ENCODE results near the gene MRTO4. TPM values are rescaled to one million over a fixed set of nuclear protein-coding genes. Genes with fewer than 3 reads are reported as not detected.

Gene MRTO4
- total and polyA plus RNA-seq, 9 of the 15 experiments (the other 6 are each of a cell fraction or from before 2014, with no cell fraction given) = 62.0 to 173 (median 146) TPM

DNA sequence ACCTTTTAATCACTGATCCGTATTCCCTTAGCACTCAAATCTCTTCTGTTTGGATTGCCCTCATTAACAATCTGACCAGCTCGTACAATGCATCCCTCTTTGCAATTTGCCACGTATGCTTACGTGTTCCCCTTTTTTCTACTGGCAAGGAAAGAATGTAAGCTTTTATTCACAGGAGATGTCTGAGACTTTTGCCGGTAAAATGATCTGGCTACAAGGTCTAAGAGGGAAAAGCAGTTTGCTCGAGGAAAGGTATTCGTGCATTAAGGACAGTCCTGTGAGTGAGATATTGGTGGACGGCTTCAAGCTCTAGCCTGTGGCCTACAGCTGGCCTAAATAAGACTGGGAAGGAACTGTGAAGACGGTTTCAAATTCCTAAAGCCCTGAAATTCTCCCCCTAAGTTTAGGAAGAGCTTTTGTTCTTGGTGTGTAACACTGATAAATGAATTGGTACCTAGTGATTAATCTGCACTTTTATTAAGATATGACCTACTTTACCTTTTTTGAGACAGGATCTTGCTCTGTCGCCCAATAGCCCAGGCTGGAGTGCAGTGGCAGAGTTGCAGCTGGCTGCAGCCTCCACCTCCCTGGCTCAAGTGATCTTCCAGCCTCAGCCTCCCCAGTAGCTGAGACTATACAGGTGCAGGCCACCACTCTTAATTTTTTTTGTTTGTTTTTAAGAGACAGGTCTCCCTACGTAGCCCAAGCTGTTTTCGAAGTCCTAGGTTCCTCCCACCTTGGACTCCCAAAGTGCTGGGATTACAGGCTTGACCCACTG lies 40.6 kb upstream of the MRTO4 start (continued):
- TF ChIP-seq CREBBP (IDR thresholded peaks at IDR 0.05; ENCODE audit: low read depth, low read length) (no peak), TCF7L2 (IDR thresholded peaks at IDR 0.05; ENCODE audit: low read depth, low read length) (no peak), FOXK2 (conservative IDR thresholded peaks at IDR 0.05 in 1 of 2, IDR thresholded peaks at IDR 0.05 in 1 of 2; ENCODE audit: low read depth in 2 of 2) (no peak; a peak in 1 of 4 replicates), FOXP4 (CRISPR knock-in tag; IDR thresholded peaks at IDR 0.05; ENCODE audit: borderline replicate concordance) (no peak), HDAC3 (IDR thresholded peaks at IDR 0.05; ENCODE audit: borderline replicate concordance, partially characterized antibody) (no peak), ZNF232 (CRISPR knock-in tag; IDR thresholded peaks at IDR 0.05) (no peak), ZNF592 (IDR thresholded peaks at IDR 0.05) (no peak), MEIS2 (IDR thresholded peaks at IDR 0.05; ENCODE audit: partially characterized antibody) (no peak), ZBTB1 (CRISPR knock-in tag; IDR thresholded peaks at IDR 0.05; ENCODE audit: borderline replicate concordance, low read depth) (no peak), ZNF253 (CRISPR knock-in tag; conservative IDR thresholded peaks at IDR 0.05) (no peak), FIP1L1 (IDR thresholded peaks at IDR 0.05; ENCODE audit: low read depth, low read length, poor library complexity, severe bottlenecking) (no peak), NBN (IDR thresholded peaks at IDR 0.05; ENCODE audit: low read depth) (no peak; the same call in 1 of the 2 replicates), PHF21A (IDR thresholded peaks at IDR 0.05; ENCODE audit: borderline replicate concordance, low read depth) (no peak), ZKSCAN1 (IDR thresholded peaks at IDR 0.05; ENCODE audit: low read depth, low read length) (no peak)
- TF ChIP-seq, protein P1, sequence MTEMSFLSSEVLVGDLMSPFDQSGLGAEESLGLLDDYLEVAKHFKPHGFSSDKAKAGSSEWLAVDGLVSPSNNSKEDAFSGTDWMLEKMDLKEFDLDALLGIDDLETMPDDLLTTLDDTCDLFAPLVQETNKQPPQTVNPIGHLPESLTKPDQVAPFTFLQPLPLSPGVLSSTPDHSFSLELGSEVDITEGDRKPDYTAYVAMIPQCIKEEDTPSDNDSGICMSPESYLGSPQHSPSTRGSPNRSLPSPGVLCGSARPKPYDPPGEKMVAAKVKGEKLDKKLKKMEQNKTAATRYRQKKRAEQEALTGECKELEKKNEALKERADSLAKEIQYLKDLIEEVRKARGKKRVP (CRISPR knock-in tag; IDR thresholded peaks at IDR 0.05) = no peak
- TF ChIP-seq, protein P2, sequence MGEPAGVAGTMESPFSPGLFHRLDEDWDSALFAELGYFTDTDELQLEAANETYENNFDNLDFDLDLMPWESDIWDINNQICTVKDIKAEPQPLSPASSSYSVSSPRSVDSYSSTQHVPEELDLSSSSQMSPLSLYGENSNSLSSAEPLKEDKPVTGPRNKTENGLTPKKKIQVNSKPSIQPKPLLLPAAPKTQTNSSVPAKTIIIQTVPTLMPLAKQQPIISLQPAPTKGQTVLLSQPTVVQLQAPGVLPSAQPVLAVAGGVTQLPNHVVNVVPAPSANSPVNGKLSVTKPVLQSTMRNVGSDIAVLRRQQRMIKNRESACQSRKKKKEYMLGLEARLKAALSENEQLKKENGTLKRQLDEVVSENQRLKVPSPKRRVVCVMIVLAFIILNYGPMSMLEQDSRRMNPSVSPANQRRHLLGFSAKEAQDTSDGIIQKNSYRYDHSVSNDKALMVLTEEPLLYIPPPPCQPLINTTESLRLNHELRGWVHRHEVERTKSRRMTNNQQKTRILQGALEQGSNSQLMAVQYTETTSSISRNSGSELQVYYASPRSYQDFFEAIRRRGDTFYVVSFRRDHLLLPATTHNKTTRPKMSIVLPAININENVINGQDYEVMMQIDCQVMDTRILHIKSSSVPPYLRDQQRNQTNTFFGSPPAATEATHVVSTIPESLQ (CRISPR knock-in tag; IDR thresholded peaks at IDR 0.05) = peak; percentile 92; the same call in 1 of the 2 replicates

Data from K562 (cell line).